Activated CD4-positive, alpha-beta T cell treated with anti-CD3 and anti-CD28 coated beads, Interleukin-2, amount 50 U/mL, for 48 hours (primary cell): ENCODE data around the gene TAL1.

Source experiments
- DNase-seq, 2 experiments: peaks; one replicate each; pipeline ENCODE4 v3.0.0-alpha.2; 2020

TAL1 gene

DNA sequence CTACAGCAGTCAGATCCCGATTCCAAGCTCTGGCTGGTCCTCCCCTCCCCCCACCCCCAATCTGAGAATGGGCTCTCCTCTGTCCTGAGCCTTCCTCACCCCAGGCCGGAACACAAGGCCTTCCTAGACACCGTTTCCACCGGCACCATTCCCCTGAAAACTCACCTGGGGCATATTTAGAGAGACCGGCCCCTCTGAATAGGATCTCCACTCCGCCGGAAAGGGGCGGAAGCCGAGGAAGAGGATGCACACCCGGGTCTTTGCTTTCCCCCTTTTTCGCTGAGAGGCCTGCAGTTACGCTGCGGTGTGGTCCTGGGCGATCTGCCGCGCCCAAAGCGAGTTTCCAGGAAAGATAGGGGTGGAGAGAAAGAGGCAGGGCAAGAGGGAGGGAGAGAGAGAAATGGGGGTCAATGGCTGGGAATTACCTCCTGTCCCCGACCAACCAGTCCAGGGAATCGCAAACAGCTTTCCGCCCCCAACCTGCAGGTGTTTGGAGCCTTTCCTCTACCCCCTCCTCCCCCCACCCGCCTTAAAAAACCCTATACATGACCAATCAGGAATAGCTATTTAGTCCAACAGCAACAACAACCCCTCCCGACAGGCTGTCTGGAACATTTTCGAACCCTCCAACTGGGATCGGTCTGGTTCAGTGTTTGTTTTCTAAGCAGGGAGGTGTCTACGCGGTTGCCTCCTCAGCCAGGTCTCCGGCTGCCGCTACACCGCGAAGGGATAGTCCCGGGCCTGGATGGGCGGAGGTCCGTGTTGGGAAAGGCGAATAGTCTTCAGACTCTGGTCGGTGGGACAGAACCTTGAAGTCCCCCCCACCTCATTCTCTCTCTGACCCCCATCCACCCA lies 2.8 kb downstream of the TAL1 start:
- no peak for DNase-seq

- no peak for DNase-seq
Measured at GRCh38 chr1:47228644-47229030, 3.4 kb downstream of the TAL1 start.

DNA sequence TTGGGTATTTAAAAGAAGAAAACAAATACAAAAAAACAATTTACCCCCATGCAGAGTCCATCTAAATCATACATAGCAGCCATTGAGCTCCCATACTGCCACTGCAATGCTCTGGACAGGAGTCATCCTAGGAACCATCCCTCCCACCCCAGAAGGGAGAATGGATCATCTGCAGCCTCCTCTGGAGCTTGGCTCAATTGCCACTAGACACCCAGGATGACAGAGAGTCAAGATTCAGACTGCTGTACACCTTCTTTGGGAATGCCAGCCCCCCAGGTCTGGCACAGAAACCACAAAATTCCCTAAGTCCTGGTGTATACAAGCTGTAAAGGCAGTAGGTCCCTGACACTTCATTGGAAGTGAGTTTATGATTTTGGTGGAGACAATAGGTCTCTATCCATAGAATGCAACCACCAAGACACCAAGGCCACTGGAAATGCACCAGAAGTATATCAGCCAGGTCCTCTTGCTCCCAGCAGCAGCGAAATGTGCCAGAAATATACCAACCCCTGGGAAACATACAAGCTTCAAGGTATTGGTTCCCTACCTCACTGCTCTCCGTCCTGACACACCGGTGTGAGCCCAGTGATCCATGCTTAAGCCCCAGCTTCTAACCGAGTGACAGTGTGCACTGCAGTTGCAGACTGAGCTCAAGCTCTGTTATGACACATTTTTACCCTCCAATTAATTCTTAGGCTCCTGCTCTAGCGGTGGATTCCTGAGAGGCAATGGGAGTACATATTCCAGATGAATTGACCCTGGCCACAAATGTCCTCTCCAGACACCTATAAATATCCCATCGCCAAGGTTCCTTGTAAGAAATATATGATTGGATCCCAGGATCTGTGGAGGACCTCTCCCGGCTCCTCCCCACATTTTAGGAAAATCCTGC lies 4.4 kb downstream of the TAL1 start:
- DNase-seq = no peak

GRCh38 chr1:47226839-47227215 lies 5.2 kb downstream of the TAL1 start:
- DNase-seq = no peak

- DNase-seq = no peak
Measured at GRCh38 chr1:47226121-47226838, 5.7 kb downstream of the TAL1 start.

GRCh38 chr1:47225430-47226100 lies 6.5 kb downstream of the TAL1 start:
- DNase-seq = no peak

DNA sequence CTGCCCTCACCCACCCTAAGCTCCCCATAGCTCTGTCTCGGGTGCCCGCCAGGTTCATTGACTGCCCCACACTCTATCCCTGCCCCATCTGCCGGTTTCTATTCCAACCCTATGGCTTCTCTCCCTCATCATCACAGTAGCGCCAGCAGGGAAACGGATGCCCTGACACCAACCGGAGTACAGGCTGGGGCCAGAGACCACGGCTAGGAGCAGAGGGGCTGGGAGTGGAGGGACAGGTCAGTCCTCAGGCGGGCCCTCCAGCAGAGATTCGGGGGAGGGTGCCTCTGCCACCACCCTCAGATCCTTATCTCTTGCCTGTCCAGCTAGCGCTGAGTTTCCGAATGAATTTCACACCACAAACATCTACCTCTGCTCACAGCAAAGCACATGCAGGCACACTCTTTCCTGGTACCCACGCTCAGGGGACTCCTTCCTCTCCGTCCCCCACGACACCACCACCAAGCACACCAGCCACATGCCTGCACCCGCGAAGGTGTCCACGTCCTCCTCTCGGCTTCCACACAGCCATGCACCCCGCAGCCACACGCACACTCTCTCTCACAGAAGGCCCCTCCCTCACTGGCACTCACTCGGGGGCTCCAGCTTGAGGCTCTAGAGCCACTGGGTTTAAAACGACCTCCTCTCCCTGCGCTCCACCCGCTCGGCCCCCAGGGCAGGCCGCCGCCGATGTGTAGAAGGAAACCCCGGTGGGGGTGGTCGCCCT lies 7.2 kb downstream of the TAL1 start:
- DNase-seq = no peak

- no peak for DNase-seq
Measured at GRCh38 chr1:47223921-47224675, 7.9 kb downstream of the TAL1 start.

DNA sequence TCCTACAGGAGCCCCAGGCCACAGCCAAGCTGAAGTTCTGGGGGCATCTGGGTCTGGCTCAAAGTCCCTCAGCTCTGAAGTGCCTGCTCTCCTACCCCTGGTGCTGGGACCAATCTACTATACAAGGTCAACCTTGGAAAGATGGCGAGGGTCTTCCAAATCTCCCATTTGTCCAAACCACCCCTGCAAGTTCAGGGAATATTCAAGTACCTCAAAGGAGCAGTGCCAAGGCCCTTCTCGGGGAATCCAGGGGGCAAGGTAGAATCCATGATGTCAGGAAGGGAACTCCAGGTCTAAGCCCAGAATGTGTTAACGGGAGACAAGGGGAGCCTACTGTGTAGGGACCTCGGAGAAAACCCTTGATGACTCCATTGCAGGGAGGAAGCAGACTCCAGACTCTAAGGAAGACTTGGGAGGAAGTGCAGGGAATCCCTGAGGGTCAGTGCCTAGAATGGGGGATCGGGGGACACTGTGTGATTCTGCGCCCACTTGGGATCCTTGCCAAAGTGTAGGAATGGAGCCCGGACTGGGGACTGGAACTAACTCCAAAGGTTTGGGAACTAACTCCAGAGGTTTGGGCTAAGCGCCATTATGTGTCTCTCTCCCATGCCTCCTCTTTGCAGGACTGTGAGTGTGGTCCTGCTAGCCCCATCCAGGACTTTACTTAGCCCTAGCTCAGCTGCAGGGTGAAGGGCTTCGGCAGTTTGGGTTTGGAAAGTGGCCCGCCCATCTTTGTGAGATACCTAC lies 8.7 kb downstream of the TAL1 start:
- DNase-seq = no peak

DNA sequence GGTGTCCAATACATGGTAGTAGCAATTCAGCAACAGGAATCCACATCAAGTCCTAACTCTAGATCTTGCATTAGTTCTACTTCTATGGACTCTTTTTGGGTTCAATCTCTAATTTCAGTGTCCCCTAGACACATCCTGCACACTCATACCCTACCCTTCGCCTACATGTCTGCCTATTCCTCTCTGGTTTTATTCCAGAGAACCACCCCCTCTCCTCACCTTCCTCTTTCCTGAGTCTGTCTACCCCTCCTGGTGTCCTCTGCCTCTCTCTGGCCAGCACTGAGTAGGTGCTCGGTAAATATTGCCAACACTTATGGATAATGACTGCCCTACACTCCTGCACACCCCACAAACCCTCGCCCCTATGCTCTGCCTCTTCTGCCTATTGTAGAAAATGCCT lies 9.5 kb downstream of the TAL1 start:
- no peak for DNase-seq

DNA sequence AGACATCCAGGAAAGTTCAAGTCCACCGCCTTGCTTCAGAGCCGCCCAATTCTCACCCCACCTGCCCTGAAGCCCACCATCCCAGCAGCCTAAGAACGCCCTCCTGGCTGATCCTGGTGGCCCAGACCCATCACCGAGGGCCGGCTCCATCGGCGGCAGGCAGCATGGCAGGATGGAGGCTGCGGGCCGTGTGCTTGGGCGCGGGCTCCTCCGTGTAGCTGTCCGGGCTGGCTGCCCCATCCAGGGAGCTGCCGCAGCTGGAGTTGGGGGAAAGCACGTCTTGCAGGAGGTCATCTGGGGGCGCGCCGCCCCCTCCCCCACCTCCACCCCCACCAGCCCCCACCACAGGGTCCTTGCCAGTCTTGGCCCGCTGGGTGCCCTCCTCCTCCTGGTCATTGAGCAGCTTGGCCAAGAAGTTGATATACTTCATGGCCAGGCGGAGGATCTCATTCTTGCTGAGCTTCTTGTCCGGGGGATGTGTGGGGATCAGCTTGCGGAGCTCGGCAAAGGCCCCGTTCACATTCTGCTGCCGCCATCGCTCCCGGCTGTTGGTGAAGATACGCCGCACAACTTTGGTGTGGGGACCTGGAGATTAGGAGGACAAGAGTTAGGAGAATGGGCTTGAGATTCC lies 12.3 kb downstream of the TAL1 start:
- DNase-seq = no peak

DNA sequence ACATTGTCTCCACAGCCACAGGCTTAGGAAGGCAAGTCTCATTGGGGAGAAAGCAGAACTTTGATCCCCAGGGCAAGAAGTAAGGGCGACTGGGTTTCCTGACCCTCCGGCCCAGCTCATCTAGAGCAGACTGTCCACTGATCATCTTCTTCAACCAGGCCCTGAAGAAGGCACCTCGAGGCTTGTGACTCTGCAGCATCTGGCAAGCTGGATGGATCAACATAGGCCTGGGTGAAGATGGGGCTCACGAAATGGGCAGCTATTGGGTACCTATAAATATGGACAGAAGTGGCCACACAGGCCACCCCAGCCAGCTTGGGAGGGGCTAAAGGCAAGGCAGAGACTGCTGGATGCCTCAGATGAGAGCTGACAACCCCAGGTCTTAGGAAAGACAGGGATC lies 13.0 kb downstream of the TAL1 start:
- no peak for DNase-seq

GRCh38 chr1:47216278-47217059 lies 15.6 kb downstream of the TAL1 start:
- no peak for DNase-seq

- DNase-seq = no peak
Measured at GRCh38 chr1:47215713-47216112, 16.3 kb downstream of the TAL1 start.

DNA sequence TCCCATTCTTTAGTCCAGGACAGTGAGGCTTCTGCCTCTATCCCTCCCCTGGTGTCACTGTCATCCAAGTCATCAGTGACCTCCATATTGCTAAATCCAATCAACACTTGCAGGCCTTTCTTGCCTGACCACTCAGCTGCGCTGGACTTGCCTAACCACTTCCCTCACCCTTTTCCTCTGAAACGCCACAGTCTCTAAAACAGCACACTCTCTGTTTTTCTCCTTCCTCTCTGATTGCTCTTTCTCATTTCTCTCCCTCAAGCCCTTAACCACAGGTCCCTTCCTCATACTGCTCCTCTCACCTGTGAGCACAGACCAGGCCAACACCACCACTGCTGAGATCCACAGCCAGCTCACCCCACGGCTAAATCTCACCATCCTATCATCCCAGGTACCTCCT lies 17.5 kb downstream of the TAL1 start:
- DNase-seq = no peak

DNA sequence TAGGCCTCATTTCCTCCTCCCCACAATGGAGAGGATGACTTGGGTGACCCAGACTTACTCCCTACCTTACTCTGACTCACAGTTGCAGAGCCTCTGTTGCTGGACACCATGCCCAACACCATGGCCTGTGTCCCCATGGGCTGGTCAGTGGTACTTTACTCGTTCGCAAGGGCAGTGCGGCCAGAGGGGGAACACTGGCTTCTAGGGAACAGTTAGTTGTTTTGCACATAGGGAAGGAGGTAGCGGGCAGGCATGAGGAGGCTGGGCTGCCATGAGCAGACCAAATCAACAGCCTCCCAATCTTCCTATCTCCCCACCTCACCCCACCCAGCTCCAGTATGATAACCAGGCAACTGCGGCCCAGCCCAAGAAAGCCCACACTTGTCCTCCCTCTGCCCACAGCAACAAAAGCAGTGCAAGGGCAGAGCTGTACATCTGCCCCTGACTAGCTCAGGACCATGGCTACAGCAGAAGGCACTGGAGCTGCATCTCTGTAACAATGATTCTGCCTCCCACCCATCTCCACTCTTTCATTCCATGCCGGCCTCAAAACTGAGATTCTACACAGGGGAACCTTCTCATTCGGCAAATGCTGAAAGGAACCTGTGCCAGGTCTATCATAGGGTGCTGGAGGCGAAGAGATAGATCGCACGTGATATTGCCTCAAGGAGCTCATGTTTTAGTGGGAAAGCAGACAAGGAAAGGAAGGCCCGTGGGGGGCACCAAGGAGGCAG lies 18.6 kb downstream of the TAL1 start:
- DNase-seq = no peak

- DNase-seq = no peak
Measured at GRCh38 chr1:47212636-47213229, 19.3 kb downstream of the TAL1 start.

- no peak for DNase-seq
Measured at GRCh38 chr1:47211796-47212269, 20.2 kb downstream of the TAL1 start.
